GM04503 (cell line): ENCODE results near the gene L3MBTL1.
"Not testable (repeated sequence)": the region's sequence is repeated elsewhere in the genome, so short reads cannot be mapped to it uniquely, and the experiment has no call there.

ENCODE experiments used
- DNase-seq: peaks from one replicate; pipeline ENCODE4 v3.0.0-alpha.2; 2012; ENCODE audit warnings: low read depth

Gene L3MBTL1

GRCh38 chr20:43559147-43559987 is 51.9 kb downstream of the L3MBTL1 start:
- DNase-seq = no peak

- DNase-seq = no peak
Observed at GRCh38 chr20:43560974-43561373, 53.5 kb downstream of the L3MBTL1 start.

DNA sequence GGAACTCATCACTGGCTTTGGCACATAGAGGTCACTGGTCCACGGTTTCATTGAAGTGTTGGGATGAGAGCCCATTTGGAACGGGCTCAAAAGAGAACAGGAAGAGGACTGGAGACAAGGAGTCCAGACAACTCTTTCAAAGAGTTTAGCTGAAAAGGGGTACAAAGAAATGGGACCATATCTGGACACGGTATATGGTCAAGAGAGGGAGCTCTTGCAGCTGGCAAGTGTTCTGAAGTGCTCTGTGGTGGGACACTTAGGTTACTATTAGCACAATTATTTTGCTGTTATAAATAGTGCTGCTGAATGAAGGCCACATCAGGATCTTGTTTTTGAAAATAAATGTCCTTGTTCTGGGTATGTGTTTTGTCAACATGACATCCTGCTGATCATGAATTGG is 55.9 kb downstream of the L3MBTL1 start:
- no peak for DNase-seq

- no peak for DNase-seq
Observed at GRCh38 chr20:43563991-43564390, 56.5 kb downstream of the L3MBTL1 start.

- no peak for DNase-seq
Observed at GRCh38 chr20:43564455-43564854, 57.0 kb downstream of the L3MBTL1 start.

- DNase-seq = no peak
Observed at GRCh38 chr20:43564993-43565757, 57.7 kb downstream of the L3MBTL1 start.

DNA sequence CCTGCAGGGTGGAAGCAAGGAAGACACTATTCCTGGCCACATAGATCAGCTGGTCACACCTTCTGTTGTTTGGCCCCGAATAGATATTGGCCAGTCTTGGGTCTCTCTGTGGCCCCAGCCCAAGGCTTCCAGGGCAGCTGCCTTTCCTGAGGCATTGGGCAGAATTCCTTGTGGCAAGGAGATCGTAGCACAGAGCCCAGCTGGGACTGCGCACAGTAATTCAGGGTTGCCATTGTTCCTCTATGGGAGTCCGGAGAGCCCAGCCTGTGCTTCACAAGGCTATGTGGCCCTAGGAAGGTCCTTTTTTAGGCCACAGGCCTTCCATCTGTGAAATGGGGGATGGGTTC is 58.2 kb downstream of the L3MBTL1 start:
- DNase-seq = no peak

DNA sequence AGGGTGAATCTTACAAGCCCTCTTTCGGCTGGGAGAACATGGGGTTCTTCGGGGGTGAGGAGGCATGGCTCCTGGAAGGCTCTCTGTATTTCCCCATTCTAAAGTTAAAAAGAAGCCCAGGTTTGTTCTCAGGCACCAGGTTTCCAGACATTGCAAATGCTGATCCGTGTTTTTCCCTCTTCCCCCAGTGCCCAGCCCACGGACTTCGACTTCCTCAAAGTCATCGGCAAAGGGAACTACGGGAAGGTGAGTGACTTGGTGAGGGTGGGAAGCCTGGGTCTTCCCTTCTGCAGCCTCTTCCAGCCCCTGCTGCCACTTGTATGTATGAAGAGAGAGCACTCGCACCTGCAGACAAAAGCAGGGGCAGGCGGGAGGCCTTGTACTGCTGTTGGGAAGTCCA is 60.0 kb downstream of the L3MBTL1 start:
- no peak for DNase-seq

DNA sequence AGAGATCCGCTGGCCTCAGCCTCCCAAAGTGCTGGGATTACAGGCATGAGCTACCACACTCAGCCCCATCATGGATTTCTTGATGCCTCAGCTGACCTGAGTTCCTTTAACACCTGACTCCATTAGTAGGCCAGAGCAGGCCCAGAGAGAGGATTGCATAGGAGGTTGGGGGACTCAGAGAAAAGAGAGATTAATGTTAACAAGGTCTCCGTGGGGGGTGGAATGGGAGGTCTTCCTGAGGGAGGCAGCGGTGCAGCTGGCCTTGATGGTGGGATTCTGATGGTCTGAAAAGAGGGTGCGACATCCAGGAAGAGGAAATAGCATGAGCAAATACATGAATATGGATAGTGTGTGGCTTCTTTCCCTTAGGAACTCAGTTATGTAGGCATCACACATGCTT is 61.2 kb downstream of the L3MBTL1 start:
- no peak for DNase-seq

GRCh38 chr20:43569282-43569681 is 61.8 kb downstream of the L3MBTL1 start:
- no peak for DNase-seq

GRCh38 chr20:43570496-43570895 is 63.0 kb downstream of the L3MBTL1 start:
- no peak for DNase-seq

DNA sequence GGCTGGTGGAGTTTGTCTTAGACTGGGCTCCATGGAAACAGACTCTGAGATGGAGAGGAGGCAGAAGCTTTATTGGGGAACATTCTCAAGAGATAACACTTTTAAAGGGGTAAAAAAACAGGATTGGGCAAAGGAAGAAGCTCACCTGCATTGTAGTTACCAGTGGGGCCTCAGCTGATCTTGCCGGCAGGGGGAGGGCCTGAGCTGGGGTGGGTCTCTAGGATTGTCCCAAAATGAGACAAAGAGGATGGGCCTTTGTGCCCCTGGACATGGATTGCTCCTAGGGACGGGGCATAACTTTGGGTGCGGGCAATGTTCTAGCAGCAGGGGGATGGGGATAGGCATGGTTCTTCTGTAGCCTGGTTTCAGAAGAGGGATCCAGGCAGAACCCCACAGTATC is 63.8 kb downstream of the L3MBTL1 start:
- no peak for DNase-seq

DNA sequence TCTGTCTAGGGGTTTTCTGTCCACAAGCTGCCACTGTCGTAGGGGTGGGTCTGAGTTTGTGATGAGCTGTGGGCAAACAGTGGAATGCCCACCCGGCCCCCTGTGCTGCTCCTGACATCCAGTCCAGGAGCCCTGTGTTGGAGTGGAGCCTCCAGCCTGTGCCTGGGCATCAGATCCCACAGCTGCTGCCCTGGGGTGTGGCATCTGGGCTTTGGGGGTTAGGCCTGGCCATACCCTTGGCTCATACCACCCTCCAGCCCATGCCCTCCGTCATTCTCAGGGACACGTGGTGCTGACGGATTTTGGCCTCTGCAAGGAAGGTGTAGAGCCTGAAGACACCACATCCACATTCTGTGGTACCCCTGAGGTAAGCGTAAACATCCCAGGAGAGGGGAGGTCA is 64.3 kb downstream of the L3MBTL1 start:
- DNase-seq = no peak

DNA sequence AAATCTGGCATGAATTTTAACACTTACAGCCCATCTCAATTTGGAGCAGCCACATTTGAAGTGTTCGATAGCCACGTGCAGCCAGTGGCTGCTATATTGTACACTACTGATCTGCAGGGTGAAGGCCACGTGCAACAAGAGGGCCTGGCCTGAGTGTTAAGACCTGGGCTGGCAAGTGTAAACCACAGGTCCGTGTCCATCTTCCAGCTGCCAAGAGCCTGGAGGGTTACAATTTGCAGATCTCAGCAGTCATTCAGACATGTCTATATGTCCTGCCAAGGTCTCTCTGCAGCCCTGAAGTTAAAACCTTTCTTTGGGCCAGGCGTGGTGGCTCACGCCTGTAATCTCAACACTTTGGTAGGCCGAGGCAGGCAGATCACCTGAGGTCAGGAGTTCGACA is 65.4 kb downstream of the L3MBTL1 start:
- DNase-seq = no peak

DNA sequence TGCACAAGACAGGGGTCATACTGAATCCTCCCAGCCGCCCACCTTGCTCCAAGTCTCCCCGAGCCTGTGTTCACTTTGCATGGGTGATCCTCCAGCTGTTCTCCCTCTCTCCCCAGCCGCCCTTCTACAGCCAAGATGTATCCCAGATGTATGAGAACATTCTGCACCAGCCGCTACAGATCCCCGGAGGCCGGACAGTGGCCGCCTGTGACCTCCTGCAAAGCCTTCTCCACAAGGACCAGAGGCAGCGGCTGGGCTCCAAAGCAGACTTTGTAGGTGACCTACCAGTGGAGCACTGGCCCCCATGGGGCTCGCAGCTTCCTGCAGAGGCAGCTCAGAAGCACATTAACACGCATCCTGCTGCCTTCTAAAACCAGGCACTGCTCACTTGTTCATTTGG is 68.6 kb downstream of the L3MBTL1 start:
- DNase-seq = no peak

GRCh38 chr20:43579861-43580793 is 72.6 kb downstream of the L3MBTL1 start:
- DNase-seq = no peak

DNA sequence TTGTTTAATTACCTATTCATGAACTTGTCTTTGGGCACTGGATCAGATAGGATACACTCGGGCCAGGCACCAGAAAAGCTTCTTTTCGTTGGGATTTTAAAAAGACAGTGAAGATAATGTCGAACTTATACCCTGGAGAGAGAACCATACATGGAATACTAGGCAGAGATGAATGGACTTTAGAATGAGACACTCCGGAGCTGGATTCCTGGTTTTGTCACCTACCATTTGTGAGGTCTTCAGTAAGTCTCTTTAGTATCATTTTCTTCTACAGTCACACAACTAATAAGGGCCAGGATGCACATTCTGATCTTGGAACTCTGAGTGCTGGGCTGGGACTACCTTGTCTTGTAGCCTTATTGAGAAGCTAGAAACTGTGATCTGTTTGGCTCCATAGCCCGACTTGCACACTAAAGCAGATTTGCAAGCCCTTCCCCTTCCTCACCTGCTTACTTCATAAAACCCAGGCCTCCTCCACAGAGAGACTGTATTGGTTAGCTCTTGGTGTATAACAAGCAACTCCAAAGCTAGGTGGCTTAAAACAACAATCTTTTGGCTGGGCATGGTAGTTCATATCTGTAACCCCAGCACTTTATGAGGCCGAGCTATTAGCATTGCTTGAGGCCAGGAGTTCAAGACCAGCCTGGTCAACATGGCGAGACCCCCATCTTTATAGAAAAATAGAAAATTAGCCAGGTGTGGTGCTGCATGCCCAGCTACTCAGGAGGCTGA is 75.8 kb downstream of the L3MBTL1 start:
- no peak for DNase-seq

- DNase-seq = peak; percentile 92
Observed at GRCh38 chr20:43583982-43584432, 76.5 kb downstream of the L3MBTL1 start.

DNA sequence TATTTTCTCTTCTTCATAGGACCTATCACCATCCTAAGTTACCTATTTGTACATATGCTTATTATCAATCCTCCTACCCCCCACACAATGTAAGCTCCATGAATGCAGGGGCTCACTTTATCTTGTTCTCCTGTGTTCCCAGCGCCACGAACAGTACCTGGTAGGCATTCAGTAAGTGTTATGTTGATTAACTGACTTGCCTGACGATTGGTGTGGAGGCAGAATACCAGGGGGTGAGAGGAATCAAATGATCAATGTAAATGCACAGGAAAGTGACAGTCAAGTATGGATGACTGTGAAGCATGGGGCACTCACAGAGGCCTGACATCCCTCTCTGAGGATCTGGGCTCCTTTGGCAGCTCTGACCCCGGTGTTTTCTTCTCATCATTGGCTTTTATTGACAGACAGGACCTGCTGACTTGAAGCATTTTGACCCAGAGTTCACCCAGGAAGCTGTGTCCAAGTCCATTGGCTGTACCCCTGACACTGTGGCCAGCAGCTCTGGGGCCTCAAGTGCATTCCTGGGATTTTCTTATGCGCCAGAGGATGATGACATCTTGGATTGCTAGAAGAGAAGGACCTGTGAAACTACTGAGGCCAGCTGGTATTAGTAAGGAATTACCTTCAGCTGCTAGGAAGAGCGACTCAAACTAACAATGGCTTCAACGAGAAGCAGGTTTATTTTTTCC is 77.1 kb downstream of the L3MBTL1 start:
- peak; percentile 71 for DNase-seq

DNA sequence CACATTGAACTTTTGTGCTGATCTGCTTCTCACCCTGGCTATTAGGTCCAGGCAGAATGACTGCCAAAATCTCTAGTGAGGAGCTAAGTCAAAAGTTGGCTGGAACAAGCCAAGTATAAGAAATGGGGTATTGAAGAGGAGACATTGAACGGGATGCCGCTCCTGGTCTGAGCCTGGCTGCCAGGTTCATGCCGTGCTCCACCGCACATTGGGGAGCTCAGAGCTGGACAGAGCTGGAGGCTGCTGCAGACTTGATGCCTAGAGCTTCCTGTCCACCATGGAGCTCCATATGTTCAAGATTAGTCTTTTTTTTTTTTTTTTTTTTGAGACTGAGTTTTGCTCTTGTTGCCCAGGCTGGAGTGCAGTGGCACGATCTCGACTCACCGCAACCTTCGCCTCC is 79.1 kb downstream of the L3MBTL1 start:
- no peak for DNase-seq

DNA sequence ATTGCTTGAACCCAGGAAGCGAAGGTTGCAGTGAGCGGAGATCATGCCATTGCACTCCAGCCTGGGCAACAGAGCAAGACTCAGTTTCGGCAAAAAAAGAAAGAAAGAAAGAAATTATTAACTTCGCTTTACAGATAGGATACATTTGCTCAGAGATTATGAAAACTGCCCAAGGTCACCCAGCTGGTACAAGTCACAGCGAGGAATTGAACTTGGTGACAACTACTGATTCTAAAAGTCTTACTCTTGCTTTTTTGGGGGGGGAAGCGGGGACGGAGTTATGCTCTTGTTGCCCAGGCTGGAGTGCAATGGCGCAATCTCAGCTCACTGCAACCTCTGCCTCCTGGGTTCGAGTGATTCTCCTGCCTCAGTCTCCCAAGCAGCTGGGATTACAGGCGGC is 81.0 kb downstream of the L3MBTL1 start:
- DNase-seq = not testable (repeated sequence)
